Measurements from ENCODE around the gene ADAMTS13.
"Not testable (repeated sequence)": the region's sequence is repeated elsewhere in the genome, so short reads cannot be mapped to it uniquely, and the experiment has no call there.

ADAMTS13 gene

DNA sequence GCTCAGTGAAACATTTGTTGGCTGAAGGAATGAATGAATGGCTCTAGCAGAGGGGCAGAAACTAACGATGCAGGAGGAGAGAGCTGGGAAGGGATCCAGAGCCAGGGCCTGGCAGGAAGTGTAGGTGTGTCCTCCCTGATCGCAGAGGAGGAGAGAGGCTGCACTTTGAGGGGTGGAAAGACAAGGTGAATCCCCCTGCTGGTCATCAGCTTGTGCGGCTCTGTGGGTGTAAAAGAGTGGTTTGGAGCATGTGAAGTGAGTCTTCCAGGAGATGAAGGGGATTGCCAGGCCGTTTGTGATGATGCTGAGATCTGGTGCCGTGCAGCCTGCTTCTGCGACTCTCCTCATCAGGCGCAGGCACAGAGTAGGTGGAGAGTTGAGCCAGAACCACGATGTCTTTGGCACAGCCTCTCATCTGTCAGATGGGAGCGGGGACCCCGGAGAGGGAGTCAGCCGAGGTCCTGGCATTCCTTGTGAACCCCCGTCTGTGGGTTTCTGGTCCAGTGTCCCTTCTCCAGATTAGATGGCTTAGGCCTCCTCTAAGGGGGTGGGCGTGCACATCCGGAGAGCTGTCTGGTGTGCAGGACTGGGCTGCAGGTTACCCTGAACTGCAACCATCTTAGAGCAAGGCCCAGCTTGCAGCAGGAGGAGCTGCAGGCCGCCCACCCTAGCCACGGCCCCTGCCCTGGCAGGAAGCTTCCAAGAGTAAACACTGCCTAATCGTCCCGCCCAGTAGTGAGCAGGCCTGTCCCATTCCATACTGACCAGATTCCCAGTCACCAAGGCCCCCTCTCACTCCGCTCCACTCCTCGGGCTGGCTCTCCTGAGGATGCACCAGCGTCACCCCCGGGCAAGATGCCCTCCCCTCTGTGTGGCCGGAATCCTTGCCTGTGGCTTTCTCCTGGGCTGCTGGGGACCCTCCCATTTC lies at the start of gene ADAMTS13:
ADAMTS13 (plus strand) TSS at position 753 of the 928 bp plus-strand sequence; CDS start at position 830, 77 bp downstream.
- DNase-seq = no peak

DNA sequence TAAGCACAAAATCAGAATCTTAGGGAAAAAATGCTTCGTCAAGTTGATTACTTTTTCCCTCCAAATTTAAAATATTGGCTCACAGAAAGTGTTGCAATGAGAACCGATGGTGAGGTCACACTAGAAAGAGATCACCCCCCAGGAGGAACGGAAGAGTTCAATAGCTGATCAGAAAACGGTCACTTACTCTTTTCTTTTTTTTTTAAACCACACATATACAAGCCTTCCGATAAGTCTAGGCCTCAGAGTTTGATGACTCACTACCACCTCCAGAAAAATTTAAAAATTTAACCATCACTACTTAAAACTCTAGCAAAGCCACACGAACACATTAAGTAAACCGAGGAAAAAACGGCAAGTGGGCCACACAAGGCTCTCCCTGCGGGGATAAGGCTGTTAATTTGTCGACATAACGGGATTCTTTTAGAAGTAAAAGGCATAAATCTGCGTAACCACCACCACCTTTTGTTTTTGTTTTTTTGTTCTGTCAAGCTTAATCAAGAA lies 47.5 kb upstream of the ADAMTS13 start:
- DNase-seq = peak; percentile 60

DNA sequence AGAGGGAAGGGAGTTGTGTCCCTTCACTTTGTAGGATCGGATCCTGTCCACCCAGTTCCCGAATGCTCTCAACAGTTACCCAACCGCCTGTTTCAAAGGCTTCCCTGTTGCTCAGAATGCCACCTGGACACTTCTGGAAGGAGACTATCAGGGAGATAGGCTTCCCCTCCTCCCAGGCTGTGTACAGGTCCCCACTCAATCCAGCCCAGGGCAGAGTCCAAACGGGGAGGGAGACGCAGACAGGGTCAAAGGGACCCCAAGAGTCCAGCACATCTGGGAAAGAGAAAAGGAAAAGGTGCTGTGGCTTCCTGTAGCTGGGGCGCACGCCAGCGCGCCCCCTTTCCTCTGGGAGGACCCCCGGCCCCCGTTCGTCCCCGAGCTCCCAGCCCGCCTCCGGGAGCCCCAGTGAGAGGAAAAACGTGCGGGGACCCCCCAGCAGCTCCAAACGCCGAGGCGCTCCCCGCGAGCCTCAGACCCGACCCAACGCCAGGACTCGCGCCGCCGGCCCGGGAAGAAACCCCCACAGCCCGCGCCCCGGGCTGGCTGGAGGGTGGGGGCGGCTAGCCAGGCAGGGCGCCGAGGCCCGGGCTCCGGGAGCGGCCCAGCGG lies 46.9 kb upstream of the ADAMTS13 start:
- DNase-seq = peak; percentile 48

DNA sequence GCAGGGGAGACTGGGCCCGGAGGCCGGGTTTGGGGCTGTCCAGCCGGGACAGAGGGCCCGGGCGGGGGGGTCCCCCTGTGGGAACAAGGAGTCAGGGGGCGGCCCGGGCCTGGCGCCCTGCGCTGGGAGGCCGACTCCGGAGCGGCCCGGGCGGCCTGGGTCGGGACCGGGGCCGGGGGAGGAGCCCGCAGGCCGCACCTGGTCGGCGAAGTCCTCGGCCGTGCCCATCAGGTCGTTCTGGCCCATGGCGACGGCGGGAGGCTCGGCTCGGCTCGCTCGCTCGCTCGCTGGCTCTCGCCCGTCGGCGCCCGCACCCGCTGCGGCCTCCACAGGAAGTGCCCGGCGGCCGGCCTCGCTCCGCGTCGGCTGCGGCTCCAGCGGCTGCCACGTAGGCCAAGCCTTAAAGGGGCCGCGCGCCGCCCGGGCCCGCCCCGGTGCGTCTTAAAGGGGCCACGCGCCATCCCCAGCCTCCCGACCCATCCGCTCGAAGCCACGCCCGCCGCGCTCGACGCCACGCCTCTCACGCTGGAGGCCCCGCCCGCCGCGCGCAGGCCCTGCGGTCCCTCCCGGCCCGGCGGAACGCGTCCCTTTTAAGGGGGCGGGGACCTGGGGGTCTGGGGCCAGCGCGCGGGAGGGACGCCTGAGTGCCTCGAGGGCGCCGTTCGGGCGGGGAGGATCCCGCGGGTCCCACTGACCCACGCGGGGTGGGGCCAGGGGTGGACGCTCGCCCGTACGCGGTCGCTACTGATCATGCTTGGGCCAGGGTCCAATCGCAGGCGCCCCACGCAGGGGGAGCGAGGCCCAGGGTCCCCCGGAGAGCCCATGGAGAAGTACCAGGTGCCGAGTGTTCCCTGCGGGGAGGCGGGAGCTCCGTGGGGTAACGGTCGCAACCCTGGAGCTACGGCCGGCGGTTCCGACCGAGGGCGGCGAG lies 46.2 kb upstream of the ADAMTS13 start, which contains the start of the genes STKLD1 and SURF4:
STKLD1 (plus strand) TSS at position 643 of the 931 bp plus-strand sequence; CDS start at position 751, 108 bp downstream.
SURF4 (minus strand) TSS at position 337 of the 931 bp plus-strand sequence; CDS start at position 246, 91 bp downstream.
- DNase-seq = peak; percentile 99

DNA sequence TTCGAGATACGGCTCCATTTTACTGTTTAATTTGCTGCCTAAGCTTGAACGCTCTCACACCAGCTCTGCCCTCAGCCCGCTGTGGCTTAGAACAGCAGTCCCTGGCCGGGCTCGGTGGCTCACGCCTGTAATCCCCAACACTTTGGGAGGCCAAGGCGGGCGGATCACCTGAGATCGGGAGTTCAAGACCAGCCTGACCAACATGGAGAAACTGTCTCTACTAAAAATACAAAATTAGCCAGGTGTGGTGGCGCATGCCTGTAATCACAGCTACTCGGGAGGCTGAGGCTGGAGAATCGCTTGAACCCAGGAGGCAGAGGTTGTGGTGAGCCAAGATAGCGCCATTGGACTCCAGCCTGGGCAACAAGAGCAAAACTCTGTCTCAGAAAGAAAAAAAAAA lies 44.9 kb upstream of the ADAMTS13 start:
- DNase-seq = not testable (repeated sequence)

DNA sequence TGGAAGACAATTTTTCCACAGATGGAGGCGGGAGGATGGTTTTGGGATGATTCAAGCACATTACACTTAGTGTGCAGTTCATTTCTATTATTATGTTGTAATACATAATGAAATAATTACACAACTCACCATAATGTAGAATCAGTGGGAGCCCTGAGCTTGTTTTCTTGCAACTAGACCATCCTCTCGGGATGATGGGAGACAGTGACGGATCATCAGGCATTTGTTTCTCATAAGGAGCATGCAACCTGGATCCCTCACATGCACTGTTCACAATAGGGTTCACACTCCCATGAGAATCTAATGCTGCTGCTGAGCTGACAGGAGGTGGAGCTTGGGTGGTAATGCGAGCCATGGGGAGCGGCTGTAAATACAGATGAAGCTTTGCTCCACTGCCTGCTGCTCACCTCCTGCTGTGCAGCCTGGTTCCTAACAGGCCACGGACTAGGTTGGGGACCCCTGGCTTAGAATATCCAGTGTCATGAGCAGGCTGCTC lies 44.4 kb upstream of the ADAMTS13 start:
- no peak for DNase-seq

DNA sequence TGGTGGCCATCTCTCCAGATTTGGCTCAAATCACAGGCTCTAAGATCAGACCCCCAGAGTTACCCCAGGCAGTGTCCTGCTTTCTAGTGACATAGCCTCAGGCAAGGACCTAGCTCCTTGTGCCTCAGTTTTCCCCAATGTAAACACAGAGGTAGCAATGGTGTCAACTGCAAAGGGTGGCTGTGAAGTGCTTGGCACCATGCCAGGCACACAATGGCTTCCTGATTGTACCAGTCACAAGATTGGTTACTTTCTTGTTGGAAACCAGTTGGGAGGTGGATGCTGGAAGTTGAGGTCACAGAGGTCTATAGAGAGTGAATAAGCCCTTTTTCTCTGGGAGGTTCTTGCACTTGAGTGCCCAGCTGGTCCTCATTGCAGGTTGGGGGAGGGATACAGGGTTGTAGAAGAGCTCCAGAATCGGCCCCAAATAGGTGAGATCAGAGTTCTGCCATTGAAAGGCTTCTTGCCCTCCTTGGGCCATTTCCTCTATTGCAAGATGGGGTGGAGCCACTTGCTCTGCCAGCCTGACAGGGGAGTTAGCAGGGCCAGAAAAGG lies 43.7 kb upstream of the ADAMTS13 start:
- DNase-seq = no peak

DNA sequence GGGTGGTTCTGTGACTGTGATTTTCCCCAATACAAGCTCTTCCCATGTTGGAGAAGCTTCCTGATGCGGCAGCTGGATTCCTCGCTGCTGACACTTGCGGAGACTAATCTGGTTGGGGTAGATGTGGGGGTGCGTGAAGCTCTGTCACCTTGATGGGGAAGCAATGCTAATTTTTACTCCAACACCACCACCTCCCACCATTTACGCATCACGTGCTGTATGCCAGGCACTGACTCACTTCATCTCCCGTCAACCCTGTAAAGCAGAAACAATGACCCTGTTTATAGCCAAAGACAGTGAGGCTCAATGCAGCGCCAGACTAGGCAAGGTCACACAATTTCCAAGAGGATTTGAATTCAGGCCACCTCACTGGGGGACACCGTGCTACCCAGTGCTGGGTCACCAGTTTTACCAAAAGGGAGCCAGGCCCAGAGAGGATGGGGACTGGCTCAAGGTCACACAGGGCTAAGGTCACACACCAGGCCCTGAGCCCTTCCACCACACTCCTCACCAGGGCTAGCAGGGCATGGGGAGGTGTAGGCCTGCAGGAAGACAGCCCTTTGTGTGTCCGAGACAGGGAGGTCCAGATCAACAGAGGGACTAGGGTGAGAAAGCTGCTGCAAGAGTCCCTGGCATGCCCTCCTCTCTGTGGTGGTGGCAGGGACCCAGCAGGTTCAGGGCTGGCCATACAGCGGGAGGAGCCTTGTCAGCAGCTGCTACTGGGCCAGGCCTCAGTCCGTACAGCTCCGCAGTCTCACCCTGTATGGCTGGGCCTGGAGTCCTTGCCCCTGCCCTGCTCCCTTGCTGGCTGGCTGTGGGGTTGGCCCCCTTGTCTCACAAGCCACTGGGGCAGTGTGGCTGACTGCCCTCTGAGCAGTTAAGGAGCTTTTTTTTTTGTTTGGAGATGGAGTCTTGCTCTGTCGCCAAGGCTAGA lies 42.7 kb upstream of the ADAMTS13 start:
- no peak for DNase-seq

DNA sequence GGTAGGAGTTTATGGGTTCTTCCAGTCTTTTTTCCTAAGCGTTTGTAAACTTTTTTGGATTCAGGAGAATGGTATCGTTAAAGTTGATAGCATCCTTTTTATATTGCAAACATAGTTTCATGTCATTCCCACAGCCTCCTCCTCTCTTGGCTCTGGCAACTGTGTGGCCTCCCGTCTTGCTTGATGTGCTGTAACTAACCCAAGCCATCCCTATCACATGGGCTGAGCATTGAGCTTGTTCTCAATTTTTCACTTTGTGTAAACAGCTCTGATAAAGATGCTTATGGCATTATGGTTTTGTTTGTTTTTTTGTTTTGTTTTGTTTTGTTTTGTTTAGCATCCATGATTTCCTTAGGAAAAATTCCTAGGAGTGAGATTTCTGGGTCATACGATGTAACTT lies 41.4 kb upstream of the ADAMTS13 start:
- DNase-seq = no peak

DNA sequence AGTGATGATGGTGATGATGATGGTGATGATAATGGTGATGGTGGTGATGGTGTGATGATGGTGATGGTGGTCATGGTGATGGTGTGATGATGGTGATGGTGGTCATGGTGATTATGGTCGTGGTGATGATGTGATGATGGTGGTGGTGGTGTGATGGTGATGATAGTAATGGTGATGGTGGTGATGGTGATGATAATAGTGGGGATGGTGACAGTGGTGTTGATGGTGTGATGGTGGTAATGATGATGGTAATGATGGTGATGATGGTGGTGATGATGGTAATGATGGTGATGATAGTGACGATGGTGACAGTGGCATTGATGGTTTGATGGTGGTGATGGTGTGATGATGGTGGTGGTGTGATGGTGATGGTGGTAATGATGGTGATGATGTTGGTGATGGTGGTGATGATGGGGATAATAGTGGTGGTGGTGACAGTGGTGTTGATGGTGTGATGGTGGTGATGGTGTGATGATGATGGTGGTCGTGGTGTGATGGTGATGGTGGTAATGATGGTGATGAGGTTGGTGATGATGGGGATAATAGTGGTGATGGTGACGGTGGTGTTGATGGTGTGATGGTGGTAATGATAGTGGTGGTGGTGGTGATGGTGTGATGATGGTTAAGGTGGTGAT lies 39.5 kb upstream of the ADAMTS13 start:
- DNase-seq = no peak

DNA sequence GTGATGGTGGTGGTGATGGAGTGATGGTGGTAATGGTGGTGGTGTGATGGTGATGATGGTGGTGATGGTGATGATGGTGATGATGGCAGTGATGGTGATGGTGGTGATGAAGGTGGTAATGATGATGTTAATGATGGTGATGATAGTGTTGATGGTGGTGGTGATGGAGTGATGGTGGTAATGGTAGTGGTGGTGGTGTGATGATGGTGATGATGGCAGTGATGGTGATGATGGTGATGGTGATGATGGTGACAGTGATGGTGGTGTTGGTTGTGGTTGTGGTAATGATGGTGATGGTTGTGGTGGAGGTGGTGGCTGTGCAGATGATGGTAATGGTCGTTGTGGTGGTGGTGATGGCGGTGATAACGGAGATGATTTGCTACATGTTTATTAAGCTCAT lies 38.7 kb upstream of the ADAMTS13 start:
- DNase-seq = no peak

DNA sequence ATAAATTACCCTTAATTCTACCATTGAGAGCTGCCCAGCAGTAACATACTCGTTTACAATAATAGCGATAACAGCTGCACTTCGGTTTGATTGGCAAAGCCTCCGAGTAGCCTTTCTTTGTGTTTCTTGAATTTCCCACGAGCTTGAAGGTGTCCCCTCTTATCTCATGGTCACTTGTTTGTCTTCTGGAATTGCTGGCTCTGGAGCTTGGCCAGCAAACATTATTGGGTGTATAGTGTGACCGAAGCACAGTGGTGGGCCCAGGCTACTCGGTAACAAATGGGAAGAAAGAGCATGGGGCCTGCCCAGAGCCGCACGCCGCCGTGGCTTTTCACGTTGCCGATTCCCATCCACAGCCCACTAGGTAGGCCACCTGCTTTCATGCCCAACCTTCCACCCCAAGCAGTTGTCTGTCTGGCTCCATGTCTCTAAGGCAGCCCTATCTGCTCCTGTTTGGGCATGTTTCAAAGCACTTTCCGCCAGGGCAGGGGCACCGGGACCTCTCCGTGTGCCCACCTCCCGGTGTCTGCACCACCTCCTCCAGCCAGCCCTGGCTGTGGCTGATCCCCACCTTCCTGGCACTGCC lies 37.3 kb upstream of the ADAMTS13 start:
- DNase-seq = no peak

DNA sequence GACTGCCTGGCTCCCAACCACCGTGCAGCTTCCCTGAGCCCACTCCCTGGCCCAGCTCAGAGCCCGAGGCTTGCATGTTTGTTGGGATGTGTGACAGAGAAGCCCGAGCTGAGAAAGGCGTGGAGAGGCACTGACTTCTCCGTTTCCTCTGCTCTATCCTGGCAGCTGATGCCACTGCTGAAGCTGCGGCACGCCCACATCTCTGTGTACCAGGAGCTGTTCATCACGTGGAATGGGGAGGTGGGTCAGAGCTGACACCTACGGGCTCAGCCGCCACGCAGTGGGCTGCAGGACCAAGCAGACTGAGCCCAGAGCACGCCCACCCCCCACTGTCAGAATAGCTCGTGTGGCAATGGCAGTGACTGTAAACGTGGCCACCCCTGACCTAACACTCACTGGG lies 36.7 kb upstream of the ADAMTS13 start:
- no peak for DNase-seq

DNA sequence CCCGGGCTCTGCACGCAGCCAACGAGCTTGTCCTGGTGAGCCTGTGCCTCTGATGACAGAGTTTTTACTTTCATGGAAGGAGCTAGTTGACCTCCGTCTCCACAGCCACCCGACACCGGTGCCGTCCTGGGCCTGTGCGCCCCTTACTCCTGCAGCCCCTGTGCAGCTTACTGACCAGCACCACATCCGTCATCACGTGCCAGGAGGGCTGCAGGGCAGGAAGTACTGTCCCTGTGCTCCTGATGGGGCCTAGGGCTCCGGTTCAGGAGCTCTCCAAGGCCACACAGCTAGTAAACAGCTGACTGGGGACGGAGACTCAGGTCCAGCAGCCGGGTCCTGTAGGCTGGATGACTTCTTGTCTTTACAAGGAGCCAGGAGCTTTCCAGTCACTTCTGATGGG lies 35.8 kb upstream of the ADAMTS13 start:
- no peak for DNase-seq

DNA sequence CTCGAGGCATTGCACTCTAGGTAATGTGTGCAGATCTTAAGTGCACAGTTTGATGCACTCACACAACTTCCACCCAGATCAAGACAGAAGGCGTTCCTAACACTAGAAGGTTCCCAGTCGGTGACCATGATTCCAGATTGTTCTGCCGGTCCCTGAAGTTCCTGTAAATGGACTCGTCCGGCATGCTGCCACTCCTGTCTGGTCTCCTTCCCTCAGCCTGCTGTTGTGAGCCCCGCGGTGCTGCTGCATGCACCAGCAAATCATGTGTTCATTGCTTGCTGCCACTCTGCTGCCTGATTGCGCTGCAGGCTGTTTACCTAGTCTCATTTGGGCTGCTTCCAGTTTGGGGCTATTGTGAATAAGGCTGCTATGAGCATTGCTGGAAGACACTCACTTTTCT lies 34.5 kb upstream of the ADAMTS13 start:
- no peak for DNase-seq

DNA sequence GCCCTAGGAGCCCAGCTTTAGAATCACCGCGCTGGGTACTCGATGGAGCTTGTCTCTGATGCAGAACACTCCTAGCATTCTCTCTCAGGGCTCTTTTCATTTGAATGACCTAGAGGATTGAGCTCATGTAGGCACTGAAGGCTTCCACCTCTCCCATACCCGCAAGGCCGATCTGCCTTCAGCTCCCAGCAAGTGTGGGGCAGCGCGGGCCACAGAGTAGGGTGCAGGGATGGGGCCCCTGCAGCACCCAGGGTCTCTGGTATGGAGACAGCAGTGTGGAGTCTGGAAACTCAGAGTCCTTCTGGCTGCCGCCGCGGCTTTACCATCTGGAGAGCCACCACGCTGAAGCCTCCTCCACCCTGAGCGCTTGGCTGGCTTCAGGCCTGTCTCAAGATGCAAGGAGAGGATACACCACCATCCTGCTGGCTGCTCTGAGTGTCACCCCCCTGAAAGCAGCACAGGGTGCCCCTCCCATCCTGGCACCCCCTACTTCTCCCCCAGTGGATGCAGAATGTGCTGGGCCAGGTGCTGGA lies 33.1 kb upstream of the ADAMTS13 start:
- no peak for DNase-seq

DNA sequence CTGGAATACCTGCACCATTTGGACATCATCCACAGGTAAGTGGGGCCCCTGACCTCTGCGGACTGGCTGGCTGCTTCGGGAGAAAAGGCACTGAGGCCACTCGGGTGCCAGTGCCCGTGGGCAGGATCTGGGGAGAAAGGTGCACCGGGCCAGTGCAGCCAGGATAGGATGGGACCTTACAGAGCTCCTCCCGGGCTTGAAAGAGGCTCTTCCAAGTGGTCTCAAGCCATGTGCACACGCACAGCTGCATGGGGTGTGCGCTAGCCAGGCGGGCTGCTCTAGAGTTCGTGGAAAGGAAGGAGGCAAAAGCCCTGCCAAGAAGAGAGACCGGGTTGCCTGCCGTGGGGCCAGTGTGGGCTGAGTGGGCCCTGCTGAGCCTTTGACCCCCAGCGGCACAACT lies 32.6 kb upstream of the ADAMTS13 start:
- no peak for DNase-seq

DNA sequence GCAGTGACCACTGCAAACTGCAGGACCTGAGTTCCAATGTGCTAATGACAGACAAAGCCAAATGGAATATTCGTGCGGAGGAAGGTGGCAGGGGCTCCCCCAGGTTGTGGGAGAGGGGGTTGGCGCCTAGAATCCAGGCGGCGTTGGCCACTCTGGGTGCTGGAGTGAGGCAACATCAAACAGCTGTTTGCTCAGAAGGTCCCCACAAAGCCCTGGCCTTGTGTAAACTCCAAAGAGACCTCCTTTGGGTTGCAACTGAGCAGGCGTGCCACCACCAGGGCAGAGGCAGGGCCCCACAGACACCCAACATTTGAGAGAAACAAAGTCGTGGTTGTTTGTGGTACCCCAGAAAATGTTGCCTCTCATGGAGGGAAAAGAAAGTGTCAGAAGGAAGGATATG lies 31.5 kb upstream of the ADAMTS13 start:
- no peak for DNase-seq

DNA sequence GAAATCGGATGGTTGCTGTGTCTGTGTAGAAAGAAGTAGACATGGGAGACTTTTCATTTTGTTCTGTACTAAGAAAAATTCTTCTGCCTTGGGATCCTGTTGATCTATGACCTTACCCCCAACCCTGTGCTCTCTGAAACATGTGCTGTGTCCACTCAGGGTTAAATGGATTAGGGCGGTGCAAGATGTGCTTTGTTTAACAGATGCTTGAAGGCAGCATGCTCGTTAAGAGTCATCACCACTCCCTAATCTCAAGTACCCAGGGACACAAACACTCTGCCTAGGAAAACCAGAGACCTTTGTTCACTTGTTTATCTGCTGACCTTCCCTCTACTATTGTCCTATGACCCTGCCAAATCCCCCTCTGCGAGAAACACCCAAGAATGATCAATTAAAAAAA lies 30.7 kb upstream of the ADAMTS13 start:
- not testable (repeated sequence) for DNase-seq

DNA sequence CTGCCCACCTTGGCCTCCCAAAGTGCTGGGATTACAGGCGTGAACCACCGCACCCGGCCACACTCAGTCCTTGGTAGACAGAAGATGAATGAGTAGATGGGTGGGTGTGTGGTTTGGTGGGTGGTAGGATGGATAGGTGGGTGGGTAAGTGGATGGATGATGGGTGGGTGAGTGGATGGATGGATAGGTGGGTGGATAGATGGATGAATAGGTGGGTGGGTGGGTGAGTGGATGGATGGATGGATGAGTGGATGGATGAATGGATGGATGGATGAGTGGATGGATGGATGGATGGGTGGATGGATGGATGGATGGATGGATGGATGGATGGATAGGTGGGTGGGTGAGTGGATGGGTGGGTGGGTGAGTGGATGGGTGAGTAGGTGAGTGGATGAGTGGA lies 29.9 kb upstream of the ADAMTS13 start:
- DNase-seq = not testable (repeated sequence)
